ENCODE measurements around the gene VTCN1.
"Not testable (repeated sequence)": the region's sequence is repeated elsewhere in the genome, so short reads cannot be mapped to it uniquely, and the experiment has no call there.

VTCN1 gene

DNA sequence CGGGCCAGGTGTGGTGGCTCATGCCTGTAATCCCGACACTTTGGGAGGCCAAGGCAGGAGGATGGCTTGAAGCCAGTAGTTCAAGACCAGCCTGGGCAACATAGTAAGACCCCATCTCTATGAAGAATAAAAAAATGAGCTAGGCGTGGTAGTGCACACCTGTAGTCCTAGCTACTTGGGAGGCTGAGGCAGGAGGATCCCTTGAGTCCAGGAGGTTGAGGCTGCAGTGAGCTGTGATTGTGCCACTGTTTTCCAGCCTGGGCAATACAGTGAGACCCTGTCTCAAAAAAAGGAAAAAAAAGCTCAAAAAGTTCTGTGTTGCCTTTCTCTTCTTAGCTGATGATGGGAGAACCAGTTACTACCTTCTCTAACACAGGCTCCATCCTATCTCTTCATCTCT is 108.9 kb downstream of the VTCN1 start:
- not testable (repeated sequence) for DNase-seq (ENCODE audit: low spot score); FAIRE-seq

DNA sequence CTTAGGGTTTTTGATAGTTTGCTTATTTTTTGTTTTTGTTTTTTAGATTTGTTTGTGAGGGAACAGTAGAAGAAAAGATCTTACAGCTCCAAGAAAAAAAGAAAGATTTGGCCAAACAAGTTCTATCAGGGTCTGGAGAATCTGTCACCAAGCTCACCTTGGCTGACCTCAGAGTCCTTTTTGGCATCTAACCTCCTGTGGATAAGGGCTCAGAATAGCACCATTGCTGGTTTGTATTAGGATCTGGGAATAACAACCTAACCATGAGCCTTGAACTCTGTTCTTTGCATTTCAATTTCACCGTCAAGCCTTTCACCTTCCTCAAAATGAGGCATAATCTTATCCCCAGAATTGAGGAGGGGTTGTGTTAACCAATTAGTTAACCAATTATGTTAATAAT is 109.4 kb downstream of the VTCN1 start:
- FAIRE-seq, result no peak
- DNase-seq (ENCODE audit: low spot score), result no peak

DNA sequence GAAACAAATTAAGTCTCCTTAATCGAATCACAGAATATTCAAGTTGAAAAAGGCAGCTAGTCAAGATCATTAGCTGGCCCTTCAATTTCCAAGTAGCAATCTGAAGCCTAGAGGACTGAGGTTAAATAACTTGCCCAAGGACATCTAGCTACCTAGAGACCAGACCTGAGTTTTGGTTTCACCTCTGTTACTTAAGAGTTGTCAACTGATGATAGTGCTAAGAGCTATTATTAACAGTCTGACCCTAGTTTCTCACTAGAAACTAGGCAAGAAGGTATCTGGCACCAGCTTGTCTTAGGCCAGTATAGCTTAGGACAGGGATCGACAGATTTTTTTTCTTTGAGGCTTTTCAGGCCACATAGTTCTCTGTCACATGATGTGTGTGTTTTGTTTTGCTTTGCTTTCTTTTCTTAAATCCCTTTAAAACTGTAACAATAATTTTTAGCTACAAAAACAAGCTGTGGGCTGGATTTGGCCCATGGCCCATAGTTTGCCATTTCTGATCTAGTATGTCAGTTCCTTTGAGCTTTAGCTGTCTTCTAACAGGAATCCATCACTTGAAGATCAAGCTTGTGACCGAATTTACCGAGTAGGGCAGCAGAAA is 112.3 kb downstream of the VTCN1 start:
- no peak for FAIRE-seq

DNA sequence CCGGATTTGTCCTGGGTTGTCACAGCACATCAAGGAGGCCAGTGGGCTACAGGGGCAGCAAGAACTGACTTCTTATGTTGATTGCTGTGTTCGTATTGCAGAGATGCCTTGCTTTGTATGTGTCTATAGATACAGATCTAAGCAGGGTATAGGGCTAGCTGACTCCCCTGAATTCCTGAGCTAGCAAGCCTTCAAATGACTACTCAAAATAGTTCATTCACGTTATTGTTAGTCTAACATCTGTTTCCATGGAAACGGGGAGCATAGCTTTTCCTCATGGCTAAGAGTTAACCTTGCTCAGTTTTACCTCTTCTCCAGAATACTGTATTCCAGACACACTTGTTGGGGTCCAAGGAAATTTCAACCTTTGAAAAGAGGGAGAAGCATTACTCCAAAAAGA is 113.3 kb downstream of the VTCN1 start:
- FAIRE-seq, result no peak
- no peak for DNase-seq (ENCODE audit: low spot score)

More for the DNA sequence above, 112.3 kb downstream of the VTCN1 start:
- DNase-seq (ENCODE audit: low spot score), result no peak

DNA sequence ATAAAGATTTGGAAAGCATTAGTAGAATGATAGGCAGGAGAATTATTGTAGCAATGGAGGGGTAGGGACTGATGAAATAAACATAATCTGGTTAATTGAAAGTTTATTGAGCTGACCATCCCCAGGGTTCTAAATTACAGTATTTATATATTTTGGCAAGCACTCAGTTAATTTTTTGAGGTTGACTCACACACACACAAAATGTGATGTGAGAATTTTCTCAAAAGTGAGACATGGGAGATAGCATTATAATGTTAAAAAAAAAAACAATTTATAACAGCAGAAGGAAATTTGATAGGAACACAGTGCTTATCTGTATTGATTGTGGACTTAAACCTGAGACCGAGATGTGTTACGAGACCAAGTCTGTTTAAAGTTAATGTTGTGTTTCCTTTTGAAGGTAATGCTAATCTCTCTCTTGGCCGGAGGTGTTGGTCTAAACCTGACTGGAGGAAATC is 113.7 kb downstream of the VTCN1 start:
- no peak for FAIRE-seq

DNA sequence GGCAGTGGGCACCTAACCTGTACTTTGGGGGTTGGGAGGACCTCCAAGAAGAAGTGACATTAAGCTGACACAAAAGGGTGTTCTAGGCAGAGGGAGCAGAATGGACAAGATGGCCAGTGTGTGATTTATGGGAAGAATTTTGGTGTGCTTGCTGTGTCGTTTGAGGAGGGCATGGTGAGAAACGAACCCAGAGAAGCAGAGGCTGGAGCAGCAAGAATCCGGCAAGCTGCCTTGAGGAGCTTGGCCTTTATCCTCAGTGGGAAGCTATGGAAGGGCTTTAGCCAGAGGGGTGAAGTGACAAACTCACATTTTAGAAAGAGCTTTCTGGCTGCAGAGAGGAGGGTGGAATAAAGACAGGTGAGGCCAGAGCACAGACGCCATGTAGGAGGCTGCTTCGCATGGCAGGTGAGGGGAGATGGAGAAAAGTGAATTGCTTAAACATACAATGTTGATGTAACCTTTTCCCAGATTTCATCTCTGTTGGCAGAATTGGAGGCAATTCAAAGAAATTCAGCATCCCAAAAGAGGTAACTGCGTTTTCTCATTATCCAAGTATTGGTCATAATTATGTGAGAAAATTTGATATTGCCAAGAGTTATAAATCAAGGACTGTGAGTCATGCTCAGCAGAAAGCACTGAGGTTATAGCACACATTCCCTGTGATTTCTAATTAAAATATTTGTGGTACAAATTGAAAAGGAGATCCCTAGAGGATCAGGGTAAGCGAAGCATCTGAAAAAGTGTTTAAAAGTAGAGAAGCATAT is 115.7 kb downstream of the VTCN1 start:
- FAIRE-seq, result no peak
- DNase-seq (ENCODE audit: low spot score), result no peak

More for the DNA sequence above, 113.7 kb downstream of the VTCN1 start:
- DNase-seq (ENCODE audit: low spot score), result no peak

DNA sequence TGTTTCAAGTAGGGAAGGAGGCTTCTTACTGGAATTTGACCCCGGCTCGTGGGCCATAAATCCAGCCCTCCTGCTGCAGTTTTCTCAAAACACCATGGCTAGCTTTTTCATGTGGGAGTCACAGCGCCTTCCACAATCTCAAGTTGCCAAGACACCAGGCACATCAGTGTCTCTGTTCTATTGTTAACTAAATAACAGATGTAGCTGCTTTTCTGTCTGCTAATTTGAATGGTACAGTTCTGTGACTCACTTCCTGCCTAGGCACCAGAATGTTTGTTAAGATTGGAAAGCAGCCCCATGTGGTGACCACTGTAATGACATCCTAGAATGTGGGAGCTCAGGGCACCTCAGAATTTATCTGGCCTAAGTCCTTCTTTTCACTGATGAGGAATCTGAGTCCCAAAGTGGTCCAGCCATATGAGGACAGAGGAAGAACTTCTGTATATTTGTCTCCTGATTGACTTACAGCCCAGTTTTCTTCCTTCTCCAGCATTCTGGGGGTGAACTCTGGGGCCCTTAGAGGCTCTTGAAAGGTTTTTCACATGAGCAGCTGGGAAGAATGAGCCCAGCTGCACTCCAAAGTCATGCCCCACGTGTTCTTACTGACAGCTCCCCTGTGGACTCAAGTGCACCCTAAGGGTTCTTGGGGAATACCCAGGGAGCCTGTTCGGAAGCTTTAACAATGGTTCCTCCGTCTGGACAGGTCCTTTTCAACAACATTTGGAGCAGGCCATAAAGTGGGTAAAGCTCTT is 116.7 kb downstream of the VTCN1 start:
- DNase-seq (ENCODE audit: low spot score) (peak; percentile 46), FAIRE-seq (no peak)
